ENCODE measurements around the gene SUGCT.

GRCh38 chr7:40793132-40793531 is 658.3 kb downstream of the SUGCT start:
- TF ChIP-seq CTCF (conservative IDR thresholded peaks at IDR 0.05; ENCODE audit: low read length) (no peak), EZH2phosphoT487 (IDR thresholded peaks at IDR 0.05; ENCODE audit: borderline replicate concordance, low read depth, low read length) (no peak)

All from OCI-LY7 (cell line).